SJCRH30 (cell line): Measurements from ENCODE around the gene GRAMD4. TPM values are rescaled to one million over a fixed set of nuclear protein-coding genes. Genes with fewer than 3 reads are reported as not detected.
"Not testable (repeated sequence)": the region's sequence is repeated elsewhere in the genome, so short reads cannot be mapped to it uniquely, and the experiment has no call there.

Experiments used
- DNase-seq, 2 experiments: peaks; one replicate each; pipeline ENCODE4 v3.0.0-alpha.2; 2015 to 2020
- H3K27ac ChIP-seq: fragments of 250-450 bp; sonication (Bioruptor Pico); 2 replicates; pipeline ENCODE4 v1.5.1; 2020; ENCODE audit warnings: mild to moderate bottlenecking, moderate library complexity
- H3K27me3 ChIP-seq: fragments of 250-450 bp; sonication (Bioruptor Pico); 2 replicates; pipeline ENCODE4 v1.5.1; 2020; ENCODE audit warnings: mild to moderate bottlenecking, moderate library complexity
- H3K36me3 ChIP-seq: fragments of 250-450 bp; sonication (Bioruptor Pico); 2 replicates; pipeline ENCODE4 v1.5.1; 2020; ENCODE audit warnings: mild to moderate bottlenecking, moderate library complexity
- H3K4me1 ChIP-seq: fragments of 250-450 bp; sonication (Bioruptor Pico); 2 replicates; pipeline ENCODE4 v1.5.1; 2020; ENCODE audit warnings: mild to moderate bottlenecking, moderate library complexity
- H3K4me3 ChIP-seq: fragments of 250-450 bp; sonication (Bioruptor Pico); 2 replicates; pipeline ENCODE4 v1.5.1; 2020; ENCODE audit warnings: mild to moderate bottlenecking, moderate library complexity
- H3K9me3 ChIP-seq: fragments of 250-450 bp; sonication (Bioruptor Pico); replicated peaks from 2 replicates; pipeline ENCODE4 v1.5.1; 2020; ENCODE audit warnings: mild to moderate bottlenecking, moderate library complexity
- total RNA-seq: library from RNA; depleted of rRNA; stranded (reverse); fragments of >200 nt; shearing (Covaris generic); gene quantifications from 2 replicates; pipeline ENCODE4 v1.2.3, GENCODE V29; 2014

The GRAMD4 gene
- total RNA-seq, 1 experiment from 2014 or later, result 8.6 TPM

DNA sequence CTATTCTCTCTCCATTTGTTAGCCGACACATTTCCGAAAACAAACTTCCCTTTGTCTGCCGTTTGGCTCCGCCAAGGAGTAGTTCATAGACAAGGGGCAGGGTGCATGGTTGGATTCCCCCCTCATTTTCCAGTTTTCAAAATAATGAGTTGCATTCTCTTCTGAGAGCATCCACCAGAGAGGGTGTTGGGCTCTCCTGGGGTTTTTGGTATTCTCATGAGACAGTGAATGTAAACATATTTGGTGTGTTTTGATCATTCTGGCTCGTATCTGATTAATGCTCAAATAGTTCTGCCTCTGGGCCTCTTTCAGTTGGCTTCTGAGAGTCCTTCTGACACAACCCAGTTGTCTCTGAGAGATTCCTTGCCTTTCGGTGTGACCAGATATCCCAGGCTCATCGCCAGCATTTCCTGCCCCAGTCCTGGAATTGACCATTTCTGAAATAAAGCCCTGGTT is 21.7 kb downstream of the GRAMD4 start:
- peaks cover 40% of the 10 kb centered on the region for H3K4me1 ChIP-seq
- no peaks in the 10 kb centered on the region; the same call in 1 of the 2 replicates for H3K9me3 ChIP-seq
- no peak overlapping the region for H3K27ac ChIP-seq
- no peak overlapping the region for H3K4me3 ChIP-seq
- no peaks in the 10 kb centered on the region for H3K27me3 ChIP-seq
- DNase-seq, result no peak
- H3K36me3 ChIP-seq, result no peaks in the 10 kb centered on the region

- not testable (repeated sequence) for H3K27me3 ChIP-seq, H3K9me3 ChIP-seq, DNase-seq, H3K4me3 ChIP-seq, H3K36me3 ChIP-seq, H3K27ac ChIP-seq
- H3K4me1 ChIP-seq, result peaks cover 32% of the 10 kb centered on the region
Observed at GRCh38 chr22:46642840-46643480, 22.8 kb downstream of the GRAMD4 start.

GRCh38 chr22:46646531-46647215 is 26.5 kb downstream of the GRAMD4 start:
- Histone ChIP-seq H3K27me3 (no peaks in the 10 kb centered on the region), H3K9me3 (no peaks in the 10 kb centered on the region; the same call in 1 of the 2 replicates), H3K27ac (no peak overlapping the region), H3K4me1 (peaks cover 15% of the 10 kb centered on the region), H3K36me3 (no peaks in the 10 kb centered on the region), H3K4me3 (no peak overlapping the region)
- DNase-seq, result no peak

- H3K9me3 ChIP-seq, result not testable (repeated sequence)
- H3K4me1 ChIP-seq, result peaks cover 15% of the 10 kb centered on the region
Observed at GRCh38 chr22:46648225-46648820, 28.1 kb downstream of the GRAMD4 start.

DNA sequence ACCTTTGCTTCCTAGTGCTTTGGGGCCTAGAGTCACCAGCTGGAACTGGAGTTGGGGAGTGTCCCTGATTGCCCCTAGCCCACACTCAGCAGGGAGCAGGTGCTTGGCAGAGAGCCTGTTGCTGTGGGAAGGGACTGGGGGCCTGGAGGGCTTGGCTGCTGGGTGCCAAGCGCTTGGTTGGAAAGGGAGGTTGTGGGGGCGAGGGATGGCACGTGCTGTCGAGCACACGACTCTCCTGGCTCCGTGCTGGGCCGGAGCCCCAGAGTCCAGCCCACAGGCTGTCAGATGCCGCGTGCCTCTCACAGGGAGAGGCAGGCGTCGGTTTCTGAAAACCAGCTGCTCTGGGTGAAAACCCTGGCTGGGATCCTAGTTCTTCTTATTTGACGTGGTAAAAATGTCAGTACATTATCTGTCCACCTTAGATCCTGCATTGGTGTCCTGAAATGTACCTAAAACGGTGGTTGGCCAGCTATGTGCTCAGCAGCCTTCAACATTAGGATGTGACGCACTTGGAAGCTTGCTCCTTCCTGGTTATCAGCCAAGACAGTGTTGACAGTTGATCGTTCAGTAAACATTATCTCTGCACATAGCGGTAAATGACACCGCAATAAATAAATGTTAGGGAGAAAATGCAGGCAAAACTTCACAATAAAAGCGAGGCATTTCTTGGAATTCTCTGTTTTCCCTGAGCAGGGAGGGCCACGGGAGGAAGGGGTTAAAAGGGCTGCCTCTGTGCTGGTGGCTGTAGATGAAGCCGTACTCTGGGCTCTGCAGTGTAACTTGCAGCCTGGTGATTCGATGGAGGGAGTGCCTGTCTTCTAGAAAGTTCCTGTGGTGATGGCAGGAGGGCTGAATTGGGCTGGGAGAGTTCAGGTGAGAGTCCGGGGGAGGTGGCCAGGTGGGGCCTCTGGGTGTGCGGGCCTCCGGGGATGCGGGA is 29.2 kb downstream of the GRAMD4 start:
- peaks cover 20% of the 10 kb centered on the region for H3K4me1 ChIP-seq
- H3K4me3 ChIP-seq, result no peak overlapping the region
- H3K27me3 ChIP-seq, result no peaks in the 10 kb centered on the region
- no peaks in the 10 kb centered on the region for H3K9me3 ChIP-seq
- no peaks in the 10 kb centered on the region for H3K36me3 ChIP-seq
- DNase-seq, result peak; percentile 49 to 63
- H3K27ac ChIP-seq, result no peak overlapping the region

More at GRCh38 chr22:46648225-46648820, 28.1 kb downstream of the GRAMD4 start:
- H3K4me3 ChIP-seq, DNase-seq, H3K27ac ChIP-seq, H3K36me3 ChIP-seq, H3K27me3 ChIP-seq: not testable (repeated sequence)

- Histone ChIP-seq H3K4me1 (peaks cover 20% of the 10 kb centered on the region), H3K36me3 (no peaks in the 10 kb centered on the region), H3K9me3 (no peaks in the 10 kb centered on the region), H3K4me3 (no peak overlapping the region), H3K27me3 (no peaks in the 10 kb centered on the region), H3K27ac (no peak overlapping the region)
- no peak for DNase-seq
Observed at GRCh38 chr22:46650078-46650810, 30.1 kb downstream of the GRAMD4 start.

DNA sequence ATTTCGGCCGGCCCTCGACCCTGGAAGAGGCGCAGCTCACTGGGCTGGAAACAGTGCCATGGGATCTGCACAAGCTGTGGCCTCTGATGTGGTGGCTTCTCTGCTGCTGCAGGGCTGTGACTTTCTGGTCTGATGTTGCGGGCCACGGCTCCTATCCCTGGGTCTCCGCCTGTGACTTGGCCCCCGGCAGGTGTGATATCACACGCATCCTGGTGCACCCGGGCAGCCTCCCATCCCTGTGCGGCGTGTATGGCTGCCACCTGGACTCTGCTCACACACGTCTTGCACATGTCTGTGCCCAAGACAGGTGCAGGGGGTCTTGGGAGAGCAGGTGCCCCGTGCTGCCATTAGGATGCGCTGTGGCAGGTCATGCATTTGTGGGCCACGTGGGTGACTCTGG is 31.1 kb downstream of the GRAMD4 start:
- H3K4me3 ChIP-seq, result no peak overlapping the region

GRCh38 chr22:46652081-46652846 is 32.1 kb downstream of the GRAMD4 start:
- Histone ChIP-seq H3K36me3 (no peaks in the 10 kb centered on the region), H3K4me1 (peaks cover 20% of the 10 kb centered on the region), H3K9me3 (no peaks in the 10 kb centered on the region), H3K27ac (no peak overlapping the region; the same call in 1 of the 2 replicates), H3K27me3 (no peaks in the 10 kb centered on the region), H3K4me3 (no peak overlapping the region; the same call in 1 of the 2 replicates)
- no peak for DNase-seq

More for the DNA sequence above, 31.1 kb downstream of the GRAMD4 start:
- H3K27ac ChIP-seq, result no peak overlapping the region
- H3K36me3 ChIP-seq, result no peaks in the 10 kb centered on the region
- no peaks in the 10 kb centered on the region for H3K27me3 ChIP-seq
- H3K9me3 ChIP-seq, result no peaks in the 10 kb centered on the region
- H3K4me1 ChIP-seq, result peaks cover 20% of the 10 kb centered on the region
- DNase-seq, result no peak

- Histone ChIP-seq H3K4me1 (peaks cover 20% of the 10 kb centered on the region), H3K9me3 (no peaks in the 10 kb centered on the region), H3K36me3 (no peaks in the 10 kb centered on the region), H3K4me3 (peak overlapping the region; percentile 28), H3K27ac (peak overlapping the region; percentile 22; the same call in 1 of the 2 replicates), H3K27me3 (no peaks in the 10 kb centered on the region)
- DNase-seq, result peak; percentile 35 to 62
Observed at GRCh38 chr22:46652847-46653331, 32.7 kb downstream of the GRAMD4 start.

GRCh38 chr22:46653596-46653995 is 33.4 kb downstream of the GRAMD4 start:
- no peaks in the 10 kb centered on the region for H3K36me3 ChIP-seq
- H3K27me3 ChIP-seq, result no peaks in the 10 kb centered on the region
- H3K9me3 ChIP-seq, result no peaks in the 10 kb centered on the region
- DNase-seq, result no peak
- no peak overlapping the region for H3K4me3 ChIP-seq
- H3K4me1 ChIP-seq, result peaks cover 20% of the 10 kb centered on the region
- peak overlapping the region; percentile 22; the same call in 1 of the 2 replicates for H3K27ac ChIP-seq

GRCh38 chr22:46654426-46654825 is 34.2 kb downstream of the GRAMD4 start:
- no peak for DNase-seq
- H3K36me3 ChIP-seq, result no peaks in the 10 kb centered on the region
- peaks cover 14% of the 10 kb centered on the region for H3K4me1 ChIP-seq
- no peaks in the 10 kb centered on the region for H3K9me3 ChIP-seq
- no peaks in the 10 kb centered on the region for H3K27me3 ChIP-seq
- H3K27ac ChIP-seq, result no peak overlapping the region
- H3K4me3 ChIP-seq, result no peak overlapping the region

GRCh38 chr22:46654927-46655595 is 34.9 kb downstream of the GRAMD4 start:
- H3K36me3 ChIP-seq, result no peaks in the 10 kb centered on the region
- H3K9me3 ChIP-seq, result no peaks in the 10 kb centered on the region
- no peak overlapping the region for H3K27ac ChIP-seq
- H3K4me1 ChIP-seq, result peaks cover 9% of the 10 kb centered on the region; the same call in 1 of the 2 replicates
- no peaks in the 10 kb centered on the region for H3K27me3 ChIP-seq
- DNase-seq, result no peak
- H3K4me3 ChIP-seq, result no peak overlapping the region
